Lung (tissue), 12 donors: ENCODE results near the gene GMPR2. TPM values are rescaled to one million over a fixed set of nuclear protein-coding genes. Genes with fewer than 3 reads are reported as not detected.

Experiments
- ATAC-seq: fragments of 200-7000 bp; cut with Tn5 transposase; one replicate; pipeline ENCODE4 v1.9.1; 2020; ENCODE audit warnings: moderate number of reproducible peaks; ENCODE audit not compliant: insufficient read depth, low FRiP score
- DNase-seq, 3 donors: peaks; one replicate each; pipeline ENCODE4 v3.0.0-alpha.2; 2013 to 2017
- H3K27ac ChIP-seq, 2 donors: one replicate each; pipeline ENCODE4 v1.5.1; 2013; ENCODE audit warnings: mild to moderate bottlenecking in 2 of 2, moderate library complexity in 2 of 2, control low read depth in 1 of 2, inconsistent platforms in 1 of 2, low read depth in 1 of 2, low read length in 1 of 2
- H3K27me3 ChIP-seq, 3 donors: one replicate each; pipeline ENCODE4 v1.5.1; 2013; ENCODE audit warnings: low read length in 2 of 3; ENCODE audit not compliant: control insufficient read depth in 3 of 3, insufficient read depth in 3 of 3
- H3K36me3 ChIP-seq, 4 donors: one replicate each; pipeline ENCODE4 v1.5.1; 2013; ENCODE audit warnings: low read length in 4 of 4, mild to moderate bottlenecking in 1 of 4, moderate library complexity in 1 of 4; ENCODE audit not compliant: control insufficient read depth in 4 of 4, insufficient read depth in 4 of 4
- H3K4me1 ChIP-seq, 5 donors: one replicate each; pipeline ENCODE4 v1.5.1; 2013; ENCODE audit warnings: low read length in 5 of 5, mild to moderate bottlenecking in 2 of 5, moderate library complexity in 1 of 5; ENCODE audit not compliant: control insufficient read depth in 5 of 5, insufficient read depth in 5 of 5
- H3K4me3 ChIP-seq: one replicate; pipeline ENCODE4 v1.5.1; 2013; ENCODE audit warnings: mild to moderate bottlenecking, control low read depth, moderate library complexity
- H3K9ac ChIP-seq, 2 donors: one replicate each; pipeline ENCODE4 v1.5.1; 2013; ENCODE audit warnings: low read length in 2 of 2, control low read depth in 1 of 2; ENCODE audit not compliant: insufficient read depth in 1 of 2
- H3K9me3 ChIP-seq, 4 donors: one replicate each; pipeline ENCODE4 v1.5.1; 2013; ENCODE audit warnings: low read length in 3 of 4, mild to moderate bottlenecking in 1 of 4, moderate library complexity in 1 of 4; ENCODE audit not compliant: control insufficient read depth in 4 of 4, insufficient read depth in 3 of 4
- CTCF ChIP-seq: IDR thresholded peaks from 2 replicates; pipeline ENCODE4 v1.5.1; 2012; ENCODE audit warnings: mild to moderate bottlenecking; ENCODE audit errors: control extremely low read depth, extremely low read depth
- WGBS, 2 donors: extraction: QIAGEN DNeasy Blood & Tissue Kit; methylation state at CpG; one replicate each; pipeline ENCODE4 v1.1.7; 2013; 5-methylcytosine and 5-hydroxymethylcytosine counted together
- polyA plus RNA-seq, 2 donors: library from polyadenylated mRNA; stranded (reverse); fragments of 200-250 nt; gene quantifications; one replicate each; pipeline ENCODE4 v1.2.1, GENCODE V29; 2013
- total RNA-seq, 2 donors: library from RNA; depleted of rRNA in 1 of 2; stranded (reverse); fragments of >200 nt in 1 of 2; gene quantifications; one replicate each; pipeline ENCODE4 v1.2.1, GENCODE V29; 2014 to 2021
- donor health status: control.
- donor health status: control.
- donor health status: Bipolar disorder and iron deficiency.
- donor health status: healthy.
- donor health status: DM: yes; HTN: yes; CAD: no.

GMPR2 gene
- total and polyA plus RNA-seq, 4 donors, result 42.9 to 71.1 (median 63.1) TPM

- TF ChIP-seq CTCF, result no peak
- ATAC-seq (no peak), DNase-seq (no peak)
- H3K4me1 ChIP-seq, result peaks cover 0 to 8% (median 5%) of the 10 kb centered on the region in 5 donors
- H3K9ac ChIP-seq, result no peak overlapping the region
- H3K36me3 ChIP-seq, result peaks cover 23 to 59% (median 28%) of the 10 kb centered on the region in 4 donors
- WGBS, 2 donors, result 97% methylated on average over 7 of the region's 7 CpGs
- H3K27me3 ChIP-seq, result no peaks in the 10 kb centered on the region
- H3K9me3 ChIP-seq, result no peaks in the 10 kb centered on the region
- no peak overlapping the region for H3K4me3 ChIP-seq
- no peak overlapping the region for H3K27ac ChIP-seq
Measured at GRCh38 chr14:24185026-24185425, 47.7 kb upstream of the GMPR2 start.

- Histone ChIP-seq H3K27me3 (no peaks in the 10 kb centered on the region), H3K9me3 (no peaks in the 10 kb centered on the region), H3K27ac (no peak overlapping the region), H3K9ac (no peak overlapping the region), H3K36me3 (peaks cover 23 to 54% (median 28%) of the 10 kb centered on the region in 4 donors), H3K4me1 (peaks cover 0 to 8% (median 5%) of the 10 kb centered on the region in 5 donors), H3K4me3 (no peak overlapping the region)
- WGBS, 2 donors, result 92 to 96% methylated on average over 11 of the region's 11 CpGs
- TF ChIP-seq CTCF, result no peak
- ATAC-seq (no peak), DNase-seq (no peak)
Measured at GRCh38 chr14:24185741-24186140, 47.0 kb upstream of the GMPR2 start.

- WGBS, 2 donors, result 93 to 99% methylated on average over 10 of the region's 10 CpGs
- peaks cover 0 to 8% (median 5%) of the 10 kb centered on the region in 5 donors for H3K4me1 ChIP-seq
- no peaks in the 10 kb centered on the region for H3K27me3 ChIP-seq
- ATAC-seq, result no peak
- H3K4me3 ChIP-seq, result no peak overlapping the region
- DNase-seq, result no peak
- no peak overlapping the region for H3K27ac ChIP-seq
- TF ChIP-seq CTCF, result no peak
- H3K9ac ChIP-seq, result no peak overlapping the region
- H3K36me3 ChIP-seq, result peaks cover 23 to 46% (median 29%) of the 10 kb centered on the region in 4 donors
- H3K9me3 ChIP-seq, result no peaks in the 10 kb centered on the region
Measured at GRCh38 chr14:24186831-24187538, 45.7 kb upstream of the GMPR2 start.

GRCh38 chr14:24187539-24187915, 45.2 kb upstream of the GMPR2 start:
- no peaks in the 10 kb centered on the region for H3K9me3 ChIP-seq
- 90 to 96% methylated on average over 2 of the region's 2 CpGs for WGBS, 2 donors
- ATAC-seq, result no peak
- peak overlapping the region in 1 of 2 donors; percentile 51 for H3K9ac ChIP-seq
- no peak for TF ChIP-seq CTCF
- peaks cover 24 to 45% (median 30%) of the 10 kb centered on the region in 4 donors for H3K36me3 ChIP-seq
- peaks cover 0 to 8% (median 5%) of the 10 kb centered on the region in 5 donors for H3K4me1 ChIP-seq
- H3K27me3 ChIP-seq, result no peaks in the 10 kb centered on the region
- no peak overlapping the region for H3K27ac ChIP-seq
- no peak for DNase-seq
- peak overlapping the region; percentile 69 for H3K4me3 ChIP-seq
